Prostate gland (tissue), 2 donors: ENCODE measurements around the gene INTS15.
A peak's percentile ranks its signal among the peaks of the same experiment; 100 is the strongest.

Experiments
- POLR2A ChIP-seq: fragments of 450-650 bp; IDR thresholded peaks from one replicate; pipeline ENCODE4 v1.6.1; 2016; ENCODE audit warnings: antibody characterized with exemption, mild to moderate bottlenecking
- POLR2AphosphoS5 ChIP-seq: sonication (generic); formaldehyde crosslinking; IDR thresholded peaks from one replicate; pipeline ENCODE4 v1.6.1; 2017; ENCODE audit warnings: antibody characterized with exemption
- TF ChIP-seq, protein P1 (sequence below), 4 experiments: fragments of 200-600 bp in 2 of 4; fragments of 450-650 bp in 2 of 4; sonication (generic) in 2 of 4; IDR thresholded peaks; 1 replicate in 3 of 4; 2 replicates in 1 of 4; pipeline ENCODE4 v1.5.1; 2016 to 2019; ENCODE audit warnings: antibody characterized with exemption in 4 of 4, mild to moderate bottlenecking in 2 of 4, moderate library complexity in 2 of 4

DNA sequence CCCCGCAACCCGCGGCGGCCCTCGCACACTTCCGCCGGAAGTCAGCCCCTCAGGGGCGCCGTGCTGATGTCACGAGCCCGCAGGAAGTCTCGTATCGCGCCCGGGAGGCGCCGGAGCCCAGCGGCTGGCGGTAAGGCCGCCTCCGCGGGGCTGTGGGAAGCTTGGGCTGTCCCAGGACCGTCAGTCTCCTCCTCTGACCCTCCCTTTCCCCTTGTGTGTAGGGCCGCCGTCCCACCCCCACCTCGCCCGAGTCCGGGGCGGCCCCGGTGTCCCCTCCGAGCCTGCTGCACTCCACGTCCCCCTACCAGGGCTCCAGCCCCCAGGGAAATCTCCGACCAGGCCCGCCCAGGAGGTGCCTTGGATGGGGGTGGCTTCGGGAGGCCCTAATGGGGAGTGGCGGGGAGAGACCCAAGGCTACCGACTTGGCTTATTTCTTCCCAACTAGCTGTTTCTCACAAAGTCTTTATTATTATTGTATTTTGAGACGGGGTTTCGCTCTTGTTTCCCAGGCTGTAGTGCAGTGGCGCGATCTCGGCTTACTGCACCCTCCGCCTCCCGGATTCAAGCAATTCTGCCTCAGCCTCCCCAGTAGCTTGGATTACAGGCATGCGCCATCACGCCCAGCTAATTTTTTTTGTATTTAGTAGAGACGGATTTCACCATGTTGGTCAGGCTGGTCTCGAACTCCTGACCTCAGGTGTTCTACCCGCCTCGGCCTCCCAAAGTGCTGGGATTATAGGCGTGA lies 12.3 kb upstream of the INTS15 start, which contains the start of gene ZDHHC4:
- TF ChIP-seq POLR2AphosphoS5, result peak; percentile 93
- TF ChIP-seq, protein P1, sequence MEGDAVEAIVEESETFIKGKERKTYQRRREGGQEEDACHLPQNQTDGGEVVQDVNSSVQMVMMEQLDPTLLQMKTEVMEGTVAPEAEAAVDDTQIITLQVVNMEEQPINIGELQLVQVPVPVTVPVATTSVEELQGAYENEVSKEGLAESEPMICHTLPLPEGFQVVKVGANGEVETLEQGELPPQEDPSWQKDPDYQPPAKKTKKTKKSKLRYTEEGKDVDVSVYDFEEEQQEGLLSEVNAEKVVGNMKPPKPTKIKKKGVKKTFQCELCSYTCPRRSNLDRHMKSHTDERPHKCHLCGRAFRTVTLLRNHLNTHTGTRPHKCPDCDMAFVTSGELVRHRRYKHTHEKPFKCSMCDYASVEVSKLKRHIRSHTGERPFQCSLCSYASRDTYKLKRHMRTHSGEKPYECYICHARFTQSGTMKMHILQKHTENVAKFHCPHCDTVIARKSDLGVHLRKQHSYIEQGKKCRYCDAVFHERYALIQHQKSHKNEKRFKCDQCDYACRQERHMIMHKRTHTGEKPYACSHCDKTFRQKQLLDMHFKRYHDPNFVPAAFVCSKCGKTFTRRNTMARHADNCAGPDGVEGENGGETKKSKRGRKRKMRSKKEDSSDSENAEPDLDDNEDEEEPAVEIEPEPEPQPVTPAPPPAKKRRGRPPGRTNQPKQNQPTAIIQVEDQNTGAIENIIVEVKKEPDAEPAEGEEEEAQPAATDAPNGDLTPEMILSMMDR (IDR thresholded peaks at IDR 0.05), result peak in 2 of 4 experiments; percentile 6 to 26
- peak; percentile 75 for TF ChIP-seq POLR2A
